Stimulated activated CD4-positive, alpha-beta T cell treated with anti-CD3 and anti-CD28 coated beads, Interleukin-2, amount 100 ng/mL, for 4 hours (primary cell): Measurements from ENCODE around the gene CAMK2N1.

ENCODE experiments used
- DNase-seq: peaks from one replicate; pipeline ENCODE4 v3.0.0-alpha.2; 2020; ENCODE audit warnings: low read depth

The CAMK2N1 gene

GRCh38 chr1:20443703-20444586, 42.1 kb downstream of the CAMK2N1 start:
- no peak for DNase-seq

- no peak for DNase-seq
Measured at GRCh38 chr1:20442920-20443625, 42.9 kb downstream of the CAMK2N1 start.

GRCh38 chr1:20440785-20441200, 45.2 kb downstream of the CAMK2N1 start:
- DNase-seq, result peak; percentile 15

GRCh38 chr1:20439282-20439681, 46.7 kb downstream of the CAMK2N1 start:
- no peak for DNase-seq

GRCh38 chr1:20437640-20438039, 48.4 kb downstream of the CAMK2N1 start:
- no peak for DNase-seq

- DNase-seq, result no peak
Measured at GRCh38 chr1:20432891-20433290, 53.1 kb downstream of the CAMK2N1 start.
